Right atrium auricular region (tissue), 2 donors: ENCODE results near the gene GBA3. TPM values are rescaled to one million over a fixed set of nuclear protein-coding genes. Genes with fewer than 3 reads are reported as not detected.

Source experiments
- DNase-seq: peaks from one replicate; pipeline ENCODE4 v3.0.0-alpha.2; 2019; ENCODE audit warnings: low spot score
- H3K27ac ChIP-seq, 2 donors: fragments of 200-600 bp; sonication (generic); 1 replicate in 1 of 2; 2 replicates in 1 of 2; pipeline ENCODE4 v1.5.1; 2016 to 2019
- H3K27me3 ChIP-seq, 2 donors: fragments of 200-600 bp; sonication (generic); one replicate each; pipeline versions ENCODE4 v1.5.1 to v1.6.0; 2017 to 2019
- H3K36me3 ChIP-seq: fragments of 200-600 bp; sonication (generic); one replicate; pipeline ENCODE4 v1.5.1; 2016
- H3K4me1 ChIP-seq, 2 donors: fragments of 200-600 bp; sonication (generic); one replicate each; pipeline versions ENCODE4 v1.5.1 to v1.6.0; 2017 to 2019
- H3K4me3 ChIP-seq, 2 donors: fragments of 200-600 bp; sonication (generic); 1 replicate in 1 of 2; 2 replicates in 1 of 2; pipeline ENCODE4 v1.5.1; 2017 to 2019; ENCODE audit warnings: mild to moderate bottlenecking in 1 of 2, moderate library complexity in 1 of 2
- H3K9me3 ChIP-seq, 2 donors: fragments of 200-600 bp; sonication (generic); one replicate each; pipeline ENCODE4 v1.5.1; 2019
- total RNA-seq, 2 donors: library from RNA; depleted of rRNA; stranded (reverse); fragments of >200 nt; gene quantifications; one replicate each; pipeline ENCODE4 v1.1.0, GENCODE V29; 2016
- TF ChIP-seq, protein P1 (sequence below), 2 donors: fragments of 200-600 bp; sonication (generic); IDR thresholded peaks; one replicate each; pipeline ENCODE4 v1.5.1; 2019; ENCODE audit warnings: antibody characterized with exemption in 2 of 2

Gene GBA3
- not detected for total RNA-seq

DNA sequence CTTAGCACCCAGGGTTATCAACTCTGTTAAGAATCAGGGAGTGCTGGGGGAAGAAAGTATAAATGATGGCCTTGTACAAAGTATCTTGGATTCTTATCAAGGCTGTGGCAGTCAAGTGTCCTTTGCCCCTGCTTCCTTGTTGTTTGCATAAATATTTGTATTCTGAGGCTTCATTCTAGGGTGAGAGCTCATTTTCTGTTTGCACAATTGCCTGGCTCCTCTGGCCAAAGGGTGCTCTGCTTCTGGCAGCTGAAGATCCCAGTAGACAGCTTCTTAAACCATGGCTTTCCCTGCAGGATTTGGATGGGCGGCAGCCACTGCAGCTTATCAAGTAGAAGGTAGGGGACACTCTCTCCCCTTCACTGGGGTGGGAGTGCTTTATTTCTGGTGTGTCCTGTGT lies at the start of gene GBA3:
Gene GBA3 (plus strand): TSS at position 202 of the 400 bp plus-strand sequence.
- Histone ChIP-seq H3K27ac (no peak within 1 kb of the TSS), H3K9me3 (no peaks in the 10 kb centered on the region), H3K4me1 (no peaks in the 10 kb centered on the region), H3K27me3 (no peaks in the 10 kb centered on the region), H3K4me3 (no peak within 1 kb of the TSS), H3K36me3 (no peaks in the 10 kb centered on the region)
- TF ChIP-seq, protein P1, sequence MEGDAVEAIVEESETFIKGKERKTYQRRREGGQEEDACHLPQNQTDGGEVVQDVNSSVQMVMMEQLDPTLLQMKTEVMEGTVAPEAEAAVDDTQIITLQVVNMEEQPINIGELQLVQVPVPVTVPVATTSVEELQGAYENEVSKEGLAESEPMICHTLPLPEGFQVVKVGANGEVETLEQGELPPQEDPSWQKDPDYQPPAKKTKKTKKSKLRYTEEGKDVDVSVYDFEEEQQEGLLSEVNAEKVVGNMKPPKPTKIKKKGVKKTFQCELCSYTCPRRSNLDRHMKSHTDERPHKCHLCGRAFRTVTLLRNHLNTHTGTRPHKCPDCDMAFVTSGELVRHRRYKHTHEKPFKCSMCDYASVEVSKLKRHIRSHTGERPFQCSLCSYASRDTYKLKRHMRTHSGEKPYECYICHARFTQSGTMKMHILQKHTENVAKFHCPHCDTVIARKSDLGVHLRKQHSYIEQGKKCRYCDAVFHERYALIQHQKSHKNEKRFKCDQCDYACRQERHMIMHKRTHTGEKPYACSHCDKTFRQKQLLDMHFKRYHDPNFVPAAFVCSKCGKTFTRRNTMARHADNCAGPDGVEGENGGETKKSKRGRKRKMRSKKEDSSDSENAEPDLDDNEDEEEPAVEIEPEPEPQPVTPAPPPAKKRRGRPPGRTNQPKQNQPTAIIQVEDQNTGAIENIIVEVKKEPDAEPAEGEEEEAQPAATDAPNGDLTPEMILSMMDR (IDR thresholded peaks at IDR 0.05) = no peak
- DNase-seq = no peak

DNA sequence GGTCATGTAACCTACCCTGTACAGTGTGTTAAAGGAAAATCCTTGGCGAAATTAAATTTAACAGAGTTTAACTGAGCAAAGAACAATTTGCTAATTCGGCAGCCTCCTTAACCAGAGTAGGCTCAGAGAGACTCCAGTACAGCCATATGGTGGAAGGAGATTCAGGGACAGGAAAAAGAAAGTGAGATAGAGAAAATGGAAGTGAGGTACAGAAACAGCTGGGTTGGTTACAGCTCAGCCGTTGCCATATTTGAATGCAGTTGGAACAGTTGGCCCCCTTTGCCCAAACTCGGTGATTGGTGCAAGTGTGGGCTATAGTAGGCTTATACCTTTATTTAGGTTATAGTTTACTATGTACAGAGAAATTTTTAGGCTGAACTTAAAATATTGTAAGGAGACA lies 48.8 kb upstream of the GBA3 start:
- TF ChIP-seq, protein P1 (IDR thresholded peaks at IDR 0.05) = no peak
- Histone ChIP-seq H3K4me1 (no peaks in the 10 kb centered on the region), H3K27me3 (no peaks in the 10 kb centered on the region), H3K27ac (no peak overlapping the region), H3K9me3 (peaks cover 0 to 12% of the 10 kb centered on the region in 2 donors), H3K36me3 (no peaks in the 10 kb centered on the region), H3K4me3 (no peak overlapping the region)
- no peak for DNase-seq

DNA sequence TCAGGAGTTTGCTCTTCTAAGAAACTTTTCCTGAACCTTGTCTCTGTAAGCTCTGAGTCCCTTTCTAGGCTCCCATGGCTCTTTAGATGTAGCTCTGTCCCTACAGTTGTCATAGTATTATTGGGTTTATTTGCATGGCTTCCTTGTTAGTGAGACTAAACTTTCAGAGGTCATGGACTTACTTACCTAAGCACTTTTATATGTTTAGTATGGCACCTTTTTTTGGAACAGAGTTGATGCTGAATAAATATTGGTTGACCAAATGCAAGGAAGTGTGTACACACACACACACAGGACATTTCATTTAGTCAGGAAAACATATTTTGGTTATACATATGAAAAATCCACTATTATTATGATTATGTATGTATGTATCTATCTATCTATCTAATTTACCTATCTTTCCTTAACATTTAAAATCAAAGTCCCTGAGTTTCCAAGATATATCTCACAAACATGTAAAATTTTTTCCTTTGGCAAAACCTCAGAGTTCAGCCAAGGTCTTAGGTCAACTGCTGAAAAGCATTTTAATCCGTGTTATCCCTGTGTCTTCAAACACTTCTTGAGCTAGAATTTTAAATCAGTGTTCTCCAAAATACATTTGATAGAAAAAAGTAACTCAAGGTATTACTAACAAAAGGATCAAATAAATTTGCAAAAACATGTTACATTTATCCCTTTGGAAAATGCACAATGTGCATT lies 47.1 kb upstream of the GBA3 start:
- DNase-seq = no peak
- Histone ChIP-seq H3K27me3 (no peaks in the 10 kb centered on the region), H3K4me3 (no peak overlapping the region), H3K36me3 (no peaks in the 10 kb centered on the region), H3K4me1 (no peaks in the 10 kb centered on the region), H3K27ac (no peak overlapping the region), H3K9me3 (peaks cover 0 to 2% of the 10 kb centered on the region in 2 donors)
- TF ChIP-seq, protein P1 (IDR thresholded peaks at IDR 0.05) = no peak

DNA sequence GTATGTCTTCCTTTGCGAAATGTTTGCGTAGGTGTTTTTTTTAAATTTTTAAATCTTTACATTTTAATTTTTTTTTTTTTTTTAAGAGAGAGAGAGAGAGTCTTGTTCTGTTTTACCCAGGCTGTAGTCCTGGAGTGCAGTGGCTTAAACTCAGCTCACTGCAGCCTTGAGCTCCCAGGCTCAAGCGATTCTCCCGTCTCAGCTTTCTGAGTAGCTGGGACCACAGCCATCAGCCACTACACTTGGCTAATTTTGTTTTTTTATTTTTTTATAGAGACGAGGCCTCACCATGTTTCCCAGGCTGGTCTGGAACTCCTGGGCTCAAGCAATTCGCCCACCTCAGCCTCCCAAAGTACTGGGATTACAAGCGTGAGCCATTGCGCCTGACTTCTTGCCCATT lies 43.7 kb upstream of the GBA3 start:
- DNase-seq = no peak
- TF ChIP-seq, protein P1 (IDR thresholded peaks at IDR 0.05) = no peak
- no peaks in the 10 kb centered on the region for H3K36me3 ChIP-seq
- no peaks in the 10 kb centered on the region for H3K9me3 ChIP-seq
- H3K27me3 ChIP-seq = no peaks in the 10 kb centered on the region
- no peaks in the 10 kb centered on the region for H3K4me1 ChIP-seq
- H3K27ac ChIP-seq = no peak overlapping the region
- no peak overlapping the region for H3K4me3 ChIP-seq

DNA sequence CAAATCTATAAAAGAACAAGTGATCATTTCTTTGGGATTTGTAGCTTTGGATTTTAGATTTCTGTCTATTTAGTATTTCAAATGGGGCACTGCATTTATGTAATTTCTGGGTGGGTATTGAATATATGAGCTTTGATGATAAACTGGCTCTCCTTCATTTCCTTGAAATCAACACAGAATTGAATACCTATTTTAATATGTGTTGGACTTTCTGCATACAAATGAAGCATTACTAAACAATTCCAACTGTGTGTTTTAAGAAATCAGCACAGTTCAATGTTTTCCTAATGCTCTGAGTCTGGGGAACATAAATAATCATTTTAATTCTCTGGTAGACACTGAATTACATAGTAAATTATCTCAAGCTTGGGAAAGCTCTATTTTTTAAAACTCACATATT lies 42.0 kb upstream of the GBA3 start:
- H3K4me3 ChIP-seq = no peak overlapping the region
- H3K27ac ChIP-seq = no peak overlapping the region
- H3K4me1 ChIP-seq = no peaks in the 10 kb centered on the region
- DNase-seq = no peak
- no peaks in the 10 kb centered on the region for H3K27me3 ChIP-seq
- H3K36me3 ChIP-seq = no peaks in the 10 kb centered on the region
- H3K9me3 ChIP-seq = no peaks in the 10 kb centered on the region
- TF ChIP-seq, protein P1 (IDR thresholded peaks at IDR 0.05) = no peak

DNA sequence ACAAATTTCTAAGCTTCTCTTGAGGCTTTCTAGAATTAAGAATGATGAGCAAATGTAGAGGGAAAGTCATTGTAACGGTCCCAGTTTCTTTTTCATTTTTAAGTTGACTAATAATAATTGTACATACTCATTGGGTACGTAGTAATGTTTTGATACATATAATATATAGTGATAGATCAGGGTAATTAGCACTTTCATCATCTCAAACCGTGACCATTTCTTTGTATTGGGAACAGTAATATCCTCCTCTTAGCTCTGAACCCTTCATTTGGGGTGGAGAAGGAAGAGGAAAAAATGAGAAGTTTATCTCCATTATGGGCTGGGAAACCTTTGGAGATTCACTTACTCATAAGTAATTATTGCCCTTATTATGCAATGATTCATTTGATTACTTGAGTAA lies 39.0 kb upstream of the GBA3 start:
- H3K27ac ChIP-seq = no peak overlapping the region
- TF ChIP-seq, protein P1 (IDR thresholded peaks at IDR 0.05) = no peak
- H3K4me3 ChIP-seq = no peak overlapping the region
- DNase-seq = no peak
- no peaks in the 10 kb centered on the region for H3K27me3 ChIP-seq
- H3K9me3 ChIP-seq = no peaks in the 10 kb centered on the region
- no peaks in the 10 kb centered on the region for H3K4me1 ChIP-seq
- no peaks in the 10 kb centered on the region for H3K36me3 ChIP-seq
